HUDEP-2 (cell line): ENCODE measurements around the gene ATP2B2.

ENCODE experiments used
- DNase-seq, 76 experiments: peaks; one replicate each; lab custom pipeline; 2025; ENCODE audit not compliant: unreplicated experiment in 76 of 76; lab: John Stamatoyannopoulos, UW

Gene ATP2B2

DNA sequence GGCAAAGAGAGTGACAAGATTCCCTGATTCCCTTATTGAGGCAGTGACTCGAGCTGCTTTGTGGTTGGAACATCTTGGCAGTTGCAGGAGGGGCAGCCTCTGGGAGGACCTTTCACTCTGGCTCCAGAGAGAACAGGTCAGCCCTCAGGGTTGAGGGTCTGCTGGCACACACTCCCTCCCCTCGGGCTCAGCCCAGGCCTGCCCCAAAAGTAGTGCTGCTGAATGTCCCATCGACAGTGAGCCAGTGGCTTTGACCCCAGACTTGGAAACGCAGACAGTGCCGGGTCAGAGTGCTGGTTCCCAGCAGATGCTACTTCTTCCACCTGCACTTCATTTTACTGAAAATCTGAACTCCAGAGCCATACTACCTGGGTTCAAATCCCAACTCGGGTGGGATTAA is 25.6 kb upstream of the ATP2B2 start:
- no peak for DNase-seq

DNA sequence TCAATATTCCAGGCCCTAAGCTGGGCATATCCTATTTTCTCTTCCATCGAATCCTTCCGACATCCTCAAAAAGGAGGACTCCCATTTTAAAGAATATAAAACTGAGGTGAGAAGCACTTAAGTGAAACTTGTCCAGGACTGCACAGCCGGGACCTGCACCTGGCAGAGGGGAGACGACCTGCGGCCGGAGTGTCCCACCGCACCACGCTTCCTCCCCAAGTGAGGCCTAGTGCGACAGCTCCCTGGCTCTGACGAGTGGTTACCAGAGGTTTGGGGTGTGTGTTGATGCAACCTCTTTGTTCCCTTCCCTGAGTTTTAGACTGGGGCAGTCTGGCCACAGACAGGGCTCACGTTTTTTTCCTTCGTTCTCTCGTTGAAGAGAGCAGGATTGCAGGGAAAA is 24.9 kb upstream of the ATP2B2 start:
- no peak for DNase-seq

DNA sequence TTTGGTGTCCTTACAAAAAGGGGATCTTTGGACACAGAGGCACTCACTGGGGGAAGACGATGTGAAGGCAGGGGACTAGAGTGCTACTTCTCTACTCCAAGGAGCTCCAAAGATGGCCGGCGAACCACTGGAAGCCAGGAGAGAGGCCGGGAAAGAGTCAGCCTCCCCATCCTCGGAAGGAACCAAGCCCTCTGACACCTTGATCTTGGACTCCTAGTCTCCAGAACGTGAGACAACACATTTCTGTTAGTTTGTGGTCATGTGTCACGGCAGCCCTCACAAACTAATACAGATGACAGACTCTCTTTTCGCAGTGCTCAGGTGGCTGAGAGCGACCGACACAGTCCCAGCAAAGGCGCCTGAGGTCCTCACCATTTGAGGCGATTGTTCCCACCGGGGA is 24.4 kb upstream of the ATP2B2 start:
- no peak for DNase-seq

DNA sequence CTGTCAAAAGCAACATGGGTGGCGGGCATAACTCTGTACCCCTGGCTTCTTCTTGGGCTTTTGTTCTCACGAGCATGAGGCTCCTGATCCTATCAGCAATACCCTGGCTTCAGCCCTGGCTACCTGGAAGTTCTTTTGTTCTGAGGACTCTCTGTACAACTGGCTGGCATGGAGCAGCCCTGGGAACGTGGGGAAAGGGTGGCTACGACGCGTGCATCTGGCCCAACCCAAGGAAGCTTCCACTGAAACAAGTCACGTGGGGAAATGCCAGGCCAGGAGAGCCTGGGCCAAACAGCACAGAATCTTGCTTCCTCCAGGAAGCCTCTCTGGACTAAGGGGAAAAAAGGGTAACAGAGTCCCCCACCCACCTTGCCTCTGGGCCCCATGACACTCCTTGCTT is 22.7 kb upstream of the ATP2B2 start:
- no peak for DNase-seq

GRCh38 chr3:10527295-10528001 is 22.1 kb upstream of the ATP2B2 start:
- no peak for DNase-seq

DNA sequence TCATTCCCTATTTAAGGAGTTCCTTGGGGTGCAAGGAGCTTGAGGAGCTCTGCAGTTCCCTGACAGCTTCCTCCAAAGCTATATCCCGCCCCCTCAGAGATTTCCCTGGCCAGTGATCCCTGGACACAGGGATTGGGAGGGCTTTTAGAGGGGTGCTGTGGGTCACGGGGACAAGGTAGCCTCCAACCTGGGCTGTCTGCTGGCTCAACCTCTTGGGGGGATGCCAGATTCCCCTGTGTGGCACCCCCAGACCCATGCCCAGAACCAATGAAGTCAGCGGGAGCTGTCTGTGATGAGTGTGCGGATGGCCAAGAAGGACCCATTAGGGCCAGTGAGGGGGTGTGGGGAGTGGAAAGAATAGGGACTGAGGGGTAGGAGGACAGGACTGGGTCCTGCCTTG is 21.0 kb upstream of the ATP2B2 start:
- DNase-seq, result no peak

GRCh38 chr3:10524799-10525301 is 19.5 kb upstream of the ATP2B2 start:
- DNase-seq, result no peak

GRCh38 chr3:10524270-10524669 is 18.9 kb upstream of the ATP2B2 start:
- DNase-seq, result no peak

- no peak for DNase-seq
Observed at GRCh38 chr3:10523561-10523960, 18.2 kb upstream of the ATP2B2 start.

GRCh38 chr3:10522646-10523303 is 17.4 kb upstream of the ATP2B2 start:
- DNase-seq, result no peak

GRCh38 chr3:10521772-10522441 is 16.5 kb upstream of the ATP2B2 start:
- DNase-seq, result no peak

GRCh38 chr3:10520072-10520471 is 14.7 kb upstream of the ATP2B2 start:
- no peak for DNase-seq

- no peak for DNase-seq
Observed at GRCh38 chr3:10519236-10519635, 13.8 kb upstream of the ATP2B2 start.

GRCh38 chr3:10518506-10519150 is 13.2 kb upstream of the ATP2B2 start:
- DNase-seq, result no peak

- no peak for DNase-seq
Observed at GRCh38 chr3:10517627-10518026, 12.2 kb upstream of the ATP2B2 start.

DNA sequence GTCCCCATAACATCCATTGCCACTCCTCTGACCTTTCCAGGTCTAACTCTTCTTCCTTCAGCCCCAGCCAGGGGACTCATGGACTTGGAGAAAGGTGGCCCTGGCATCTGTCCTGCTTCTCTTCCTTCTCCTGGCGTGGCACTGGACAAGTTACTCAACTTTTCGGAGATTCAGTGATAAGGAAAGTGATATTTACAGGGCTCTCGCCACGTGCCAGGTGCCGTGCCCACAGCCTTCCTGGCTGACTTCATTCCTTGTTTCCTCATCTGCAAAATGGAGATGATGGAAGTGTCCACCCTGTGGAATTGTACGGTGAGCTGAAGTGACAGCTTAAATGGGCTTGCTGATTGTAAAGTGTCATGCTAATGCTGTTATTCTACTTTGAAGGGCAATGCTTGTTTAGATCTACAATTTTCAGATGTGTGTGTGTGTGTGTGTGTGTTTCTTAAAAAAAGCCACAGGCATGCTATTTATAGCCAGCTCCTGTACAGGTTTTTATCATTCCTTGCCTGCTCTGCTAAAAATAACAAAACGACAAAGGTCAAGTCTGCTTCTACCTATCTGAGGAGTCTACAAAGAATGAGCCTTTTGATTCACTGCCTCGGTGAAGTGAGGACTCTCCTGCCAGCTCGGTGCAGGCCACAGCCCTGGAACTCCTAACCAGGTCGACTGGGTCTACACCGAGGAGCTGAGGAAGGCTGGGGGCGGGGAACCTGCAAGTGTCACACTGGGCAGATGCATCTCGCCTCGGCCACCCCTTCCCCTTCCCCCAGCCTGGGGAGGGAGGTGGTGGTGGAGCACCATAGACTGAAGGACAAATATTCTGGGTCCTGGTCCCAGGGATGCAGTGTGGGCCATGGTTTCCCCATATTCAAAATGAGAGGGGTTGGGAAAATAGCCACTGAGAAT is 11.4 kb upstream of the ATP2B2 start:
- no peak for DNase-seq

- DNase-seq, result peak in 6 of 76 experiments; percentile 2 to 43 (median 20)
Observed at GRCh38 chr3:10515884-10516495, 10.6 kb upstream of the ATP2B2 start.

DNA sequence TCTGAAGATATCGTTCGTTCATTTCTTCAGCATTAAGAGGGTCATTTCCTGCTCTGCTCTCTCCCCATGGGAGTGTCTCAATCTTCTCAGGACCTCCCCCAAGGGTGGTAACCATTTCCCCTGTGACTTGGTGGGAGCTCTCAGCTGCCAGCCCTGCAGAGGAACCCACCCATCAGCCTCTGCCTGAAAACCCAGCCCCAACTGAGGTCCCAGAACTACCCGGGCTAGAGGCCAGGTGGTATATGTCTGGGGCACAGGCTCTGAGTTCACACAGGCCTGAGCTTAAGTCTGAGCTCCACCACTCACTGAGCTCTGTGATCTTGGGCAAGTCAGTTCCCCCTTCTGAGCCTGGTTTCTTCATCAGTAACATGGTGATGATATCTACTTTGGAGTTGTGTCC is 10.0 kb upstream of the ATP2B2 start:
- no peak for DNase-seq

DNA sequence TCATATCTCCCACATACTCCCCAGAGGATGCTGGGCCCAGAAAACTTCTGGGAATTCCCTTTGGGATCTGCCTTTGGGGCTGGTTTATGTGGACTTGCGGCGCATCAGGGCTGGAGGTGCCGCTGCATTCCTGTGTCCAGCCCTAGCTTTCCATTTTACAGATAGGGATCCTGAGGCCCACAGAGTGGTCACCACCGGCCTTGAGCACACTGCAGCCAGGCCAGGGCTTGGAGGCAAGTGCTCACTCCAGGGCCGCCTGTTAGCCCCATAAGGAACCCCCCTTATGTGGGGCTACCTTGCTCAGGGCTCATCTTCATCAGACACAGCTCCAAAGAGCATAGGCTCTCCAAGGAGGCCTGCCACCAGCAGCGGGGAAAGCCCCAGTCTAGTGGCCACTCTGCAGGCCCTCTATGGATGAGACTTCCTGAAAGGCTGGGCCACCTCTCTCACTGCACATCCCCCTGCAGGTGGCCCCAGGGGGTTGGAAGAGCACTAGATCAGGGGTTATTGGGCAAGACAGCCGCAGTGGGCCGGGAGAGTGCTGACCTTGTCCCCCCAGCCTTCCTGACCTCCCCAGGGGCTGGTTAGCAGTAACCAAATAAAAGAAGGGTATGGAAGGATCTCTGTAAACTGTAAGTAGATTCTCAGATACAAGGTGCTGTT is 9.2 kb upstream of the ATP2B2 start:
- no peak for DNase-seq
